PFSK-1 (cell line): ENCODE results near the gene AUTS2.

ENCODE experiments used
- FOXP2 ChIP-seq: optimal IDR thresholded peaks from 2 replicates; pipeline ENCODE3; 2011; ENCODE audit warnings: borderline replicate concordance, control low read depth, inconsistent platforms; ENCODE audit not compliant: insufficient read depth; ENCODE audit errors: extremely low read length, extremely low read depth
- POLR2AphosphoS5 ChIP-seq: IDR thresholded peaks from 2 replicates; pipeline ENCODE4 v1.6.1; 2012; ENCODE audit warnings: low read depth, mild to moderate bottlenecking, control low read depth, low read length, moderate library complexity
- REST ChIP-seq, 2 experiments: IDR thresholded peaks; 2 replicates each; pipeline versions ENCODE4 v1.6.1 to v1.8.0; 2011 to 2012; ENCODE audit warnings: low read depth in 2 of 2, low read length in 2 of 2, control low read depth in 1 of 2, inconsistent platforms in 1 of 2, mild to moderate bottlenecking in 1 of 2, moderate library complexity in 1 of 2; ENCODE audit not compliant: insufficient read depth in 1 of 2
- SIN3A ChIP-seq: IDR thresholded peaks from 2 replicates; pipeline ENCODE4 v1.6.1; 2012; ENCODE audit warnings: mild to moderate bottlenecking, low read length, moderate library complexity, borderline replicate concordance; ENCODE audit not compliant: insufficient read depth
- TAF1 ChIP-seq: IDR thresholded peaks from 2 replicates; pipeline ENCODE4 v1.6.1; 2012; ENCODE audit warnings: low read length, control low read depth, borderline replicate concordance; ENCODE audit not compliant: insufficient read depth

- TF ChIP-seq REST (IDR thresholded peaks at IDR 0.05; ENCODE audit: insufficient read depth in 1 of 2, low read depth in 2 of 2, low read length in 2 of 2) (no peak), FOXP2 (no peak), POLR2AphosphoS5 (no peak), TAF1 (no peak), SIN3A (no peak)
These were observed 1136.1 kb downstream of the AUTS2 start for GRCh38 chr7:70734411-70734810.
